Endothelial cell (in vitro differentiated cells): ENCODE results near the gene MNX1. TPM values are rescaled to one million over a fixed set of nuclear protein-coding genes. Genes with fewer than 3 reads are reported as not detected.

Experiments
- DNase-seq: peaks from one replicate; pipeline ENCODE4 v3.0.0; 2021; ENCODE audit warnings: low spot score
- H3K27ac Mint-ChIP-seq: one replicate; pipeline ENCODE4 v1.8.0; 2021; ENCODE audit warnings: mixed read lengths, inconsistent platforms; ENCODE audit not compliant: unreplicated experiment
- H3K27me3 Mint-ChIP-seq: one replicate; pipeline ENCODE4 v1.8.0; 2021; ENCODE audit warnings: mild to moderate bottlenecking, moderate library complexity, mixed read lengths, inconsistent platforms; ENCODE audit not compliant: unreplicated experiment
- H3K36me3 Mint-ChIP-seq: one replicate; pipeline ENCODE4 v1.8.0; 2021; ENCODE audit warnings: mild to moderate bottlenecking, low read depth, mixed read lengths, inconsistent platforms; ENCODE audit not compliant: unreplicated experiment
- H3K4me1 Mint-ChIP-seq: one replicate; pipeline ENCODE4 v1.8.0; 2021; ENCODE audit warnings: mild to moderate bottlenecking, mixed read lengths, inconsistent platforms; ENCODE audit not compliant: unreplicated experiment
- H3K4me3 Mint-ChIP-seq: one replicate; pipeline ENCODE4 v1.8.0; 2021; ENCODE audit warnings: mild to moderate bottlenecking, mixed read lengths, inconsistent platforms; ENCODE audit not compliant: unreplicated experiment
- H3K9me3 Mint-ChIP-seq: one replicate; pipeline ENCODE4 v1.8.0; 2021; ENCODE audit warnings: mixed read lengths, inconsistent platforms; ENCODE audit not compliant: unreplicated experiment
- long read RNA-seq: library from polyadenylated mRNA; unstranded; transcript quantifications from one replicate; pipeline ENCODE4 v2.0.0, GENCODE V29; 2020; ENCODE audit not compliant: unreplicated experiment
- total RNA-seq: library from RNA; stranded (reverse); fragmentation: NEBNext Ultra II Directional; extraction: Animal tissue kit (Norgen Biotek cat#: 25700); gene quantifications from one replicate; pipeline ENCODE4 v1.2.1, GENCODE V29; 2021; ENCODE audit not compliant: unreplicated experiment
- TF ChIP-seq, protein P1 (sequence below): fragments of 200-600 bp; sonication (generic); IDR thresholded peaks from one replicate; pipeline ENCODE4 v1.5.0; 2021; ENCODE audit warnings: antibody characterized with exemption; ENCODE audit not compliant: unreplicated experiment

Gene MNX1
- total RNA-seq, result 3.8 TPM
- long read RNA-seq, result 0 reads

DNA sequence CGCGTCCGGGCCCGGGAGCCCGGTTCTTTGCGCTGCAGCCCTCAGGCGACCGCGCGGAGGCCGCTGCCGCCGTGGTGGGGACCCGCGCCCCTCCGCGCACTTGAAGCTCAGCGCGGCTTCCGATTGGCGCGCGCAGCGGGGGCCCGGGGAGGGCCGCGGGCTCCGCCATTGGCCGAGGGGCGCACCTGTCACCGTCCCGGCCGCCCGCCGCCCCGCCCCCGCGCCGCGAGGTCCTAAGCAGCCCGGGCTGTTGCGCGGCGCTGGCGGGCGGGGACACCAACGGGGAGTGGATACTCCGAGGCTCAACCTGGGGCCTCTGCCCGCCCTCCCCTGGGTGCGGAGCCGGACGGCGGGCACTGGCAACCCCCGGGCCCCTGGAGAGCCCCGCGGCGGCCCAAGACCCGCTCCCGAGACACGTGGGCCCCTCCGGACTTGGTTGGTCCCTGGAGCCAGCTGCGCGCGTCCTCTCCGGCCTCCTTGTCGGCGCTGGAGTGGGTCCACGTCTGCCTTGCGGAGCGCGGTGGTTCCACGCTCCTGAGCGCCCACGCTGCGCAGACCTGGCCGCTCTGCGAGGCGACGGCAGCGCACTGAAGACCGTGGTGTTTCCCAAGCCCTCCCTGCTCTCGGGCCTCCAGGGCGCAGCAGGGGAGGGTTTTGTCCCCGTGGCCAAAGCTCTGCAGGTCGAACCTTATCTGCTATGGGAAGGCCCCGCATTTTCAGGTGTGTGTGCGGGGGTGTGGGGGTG, at the start of gene MNX1:
MNX1 (minus strand) TSS at position 76 of the 745 bp plus-strand sequence. CDS start 313 bp downstream, outside the sequence.
- peaks cover 27% of the 10 kb centered on the region for H3K27me3 Mint-ChIP-seq
- H3K4me1 Mint-ChIP-seq, result peaks cover 26% of the 10 kb centered on the region
- H3K27ac Mint-ChIP-seq, result no peak within 1 kb of the TSS

DNA sequence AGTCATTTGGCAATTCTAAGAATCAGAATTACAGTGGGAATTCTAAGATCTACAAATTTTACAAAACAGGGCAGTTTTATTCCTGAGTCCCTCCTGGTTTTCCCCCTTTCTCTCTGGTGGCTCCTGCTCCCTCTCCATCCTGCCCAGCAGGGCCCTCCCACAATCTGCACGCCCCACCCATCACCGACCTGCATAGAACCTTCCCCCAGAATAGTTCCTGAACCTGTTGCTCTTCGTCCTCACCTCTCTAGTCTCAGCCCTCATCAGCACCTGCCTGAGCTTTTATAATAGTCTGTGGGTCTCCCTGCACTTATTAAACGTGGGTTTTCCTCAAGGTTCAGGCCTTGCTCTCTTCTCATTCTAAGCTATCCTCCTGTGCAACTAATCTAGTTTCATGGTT, 49.1 kb upstream of the MNX1 start:
- no peaks in the 10 kb centered on the region for H3K27me3 Mint-ChIP-seq
- DNase-seq, result no peak

More for the DNA sequence above, at the start of gene MNX1:
- H3K36me3 Mint-ChIP-seq, result no peaks in the 10 kb centered on the region
- H3K4me3 Mint-ChIP-seq, result peak within 1 kb of the TSS; percentile 85
- TF ChIP-seq, protein P1, sequence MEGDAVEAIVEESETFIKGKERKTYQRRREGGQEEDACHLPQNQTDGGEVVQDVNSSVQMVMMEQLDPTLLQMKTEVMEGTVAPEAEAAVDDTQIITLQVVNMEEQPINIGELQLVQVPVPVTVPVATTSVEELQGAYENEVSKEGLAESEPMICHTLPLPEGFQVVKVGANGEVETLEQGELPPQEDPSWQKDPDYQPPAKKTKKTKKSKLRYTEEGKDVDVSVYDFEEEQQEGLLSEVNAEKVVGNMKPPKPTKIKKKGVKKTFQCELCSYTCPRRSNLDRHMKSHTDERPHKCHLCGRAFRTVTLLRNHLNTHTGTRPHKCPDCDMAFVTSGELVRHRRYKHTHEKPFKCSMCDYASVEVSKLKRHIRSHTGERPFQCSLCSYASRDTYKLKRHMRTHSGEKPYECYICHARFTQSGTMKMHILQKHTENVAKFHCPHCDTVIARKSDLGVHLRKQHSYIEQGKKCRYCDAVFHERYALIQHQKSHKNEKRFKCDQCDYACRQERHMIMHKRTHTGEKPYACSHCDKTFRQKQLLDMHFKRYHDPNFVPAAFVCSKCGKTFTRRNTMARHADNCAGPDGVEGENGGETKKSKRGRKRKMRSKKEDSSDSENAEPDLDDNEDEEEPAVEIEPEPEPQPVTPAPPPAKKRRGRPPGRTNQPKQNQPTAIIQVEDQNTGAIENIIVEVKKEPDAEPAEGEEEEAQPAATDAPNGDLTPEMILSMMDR, result no peak
- DNase-seq, result peak; percentile 78
- H3K9me3 Mint-ChIP-seq, result no peaks in the 10 kb centered on the region

DNA sequence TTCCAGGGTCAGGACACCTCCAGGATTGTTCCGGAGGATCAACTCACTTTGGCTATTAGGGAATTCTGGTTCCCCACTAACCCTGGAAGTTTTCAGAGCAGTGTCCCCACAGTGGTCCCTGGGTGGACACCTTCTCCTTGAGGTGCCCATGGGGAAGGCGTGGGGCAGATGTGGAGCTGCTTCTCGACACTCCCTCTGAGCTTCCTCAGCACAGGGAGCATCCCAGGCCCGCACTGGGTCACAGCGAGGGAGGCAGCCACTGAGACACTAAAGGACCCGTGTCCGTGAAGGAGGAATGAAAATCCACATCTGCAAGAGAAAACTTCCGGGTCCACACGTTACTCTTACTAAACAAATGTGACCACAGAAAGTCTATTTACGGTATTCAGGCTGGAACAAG, 48.2 kb upstream of the MNX1 start:
- Mint-ChIP-seq H3K4me3 (no peak overlapping the region), H3K4me1 (no peaks in the 10 kb centered on the region), H3K27me3 (no peaks in the 10 kb centered on the region), H3K36me3 (no peaks in the 10 kb centered on the region), H3K9me3 (no peaks in the 10 kb centered on the region), H3K27ac (no peak overlapping the region)
- no peak for DNase-seq
- TF ChIP-seq, protein P1, result no peak

More for the DNA sequence above, 49.1 kb upstream of the MNX1 start:
- no peaks in the 10 kb centered on the region for H3K36me3 Mint-ChIP-seq
- no peaks in the 10 kb centered on the region for H3K4me1 Mint-ChIP-seq
- no peak overlapping the region for H3K27ac Mint-ChIP-seq
- peaks cover under 1% of the 10 kb centered on the region for H3K9me3 Mint-ChIP-seq
- TF ChIP-seq, protein P1, result no peak
- no peak overlapping the region for H3K4me3 Mint-ChIP-seq

DNA sequence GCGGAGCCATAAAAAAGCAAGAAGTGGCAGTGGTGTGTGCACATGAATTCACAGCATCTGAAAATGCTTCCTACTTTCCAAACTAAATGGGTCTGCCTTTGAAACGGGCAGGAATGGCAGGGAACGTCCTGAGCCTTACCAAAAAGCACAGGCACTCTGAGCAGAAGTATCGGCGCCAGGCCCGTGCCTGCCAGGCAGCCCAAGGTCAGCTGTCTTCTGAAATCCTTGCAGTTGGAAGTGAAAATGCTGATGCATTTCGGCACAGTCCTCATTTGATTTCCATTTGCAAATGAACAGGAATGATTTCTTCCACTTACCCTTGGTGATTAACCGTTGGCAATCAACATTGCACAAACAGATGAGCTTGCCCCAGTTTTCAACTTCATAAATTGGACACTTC, 47.6 kb upstream of the MNX1 start:
- Mint-ChIP-seq H3K27ac (no peak overlapping the region), H3K36me3 (no peaks in the 10 kb centered on the region), H3K27me3 (no peaks in the 10 kb centered on the region), H3K4me3 (no peak overlapping the region), H3K9me3 (no peaks in the 10 kb centered on the region), H3K4me1 (no peaks in the 10 kb centered on the region)
- DNase-seq, result no peak
- TF ChIP-seq, protein P1, result no peak
